Stomach smooth muscle (tissue), 2 donors: ENCODE data around the gene CCR8.
"Not testable (repeated sequence)": the region's sequence is repeated elsewhere in the genome, so short reads cannot be mapped to it uniquely, and the experiment has no call there.

Source experiments
- H3K27ac ChIP-seq: one replicate; pipeline ENCODE4 v1.7.0; 2013; ENCODE audit warnings: mild to moderate bottlenecking, low read length, inconsistent platforms
- H3K27me3 ChIP-seq, 2 donors: one replicate each; pipeline ENCODE4 v1.7.0; 2013; ENCODE audit warnings: low read length in 2 of 2; ENCODE audit not compliant: insufficient read depth in 2 of 2, control insufficient read depth in 1 of 2
- H3K36me3 ChIP-seq, 2 donors: one replicate each; pipeline ENCODE4 v1.7.0; 2013; ENCODE audit warnings: low read length in 2 of 2; ENCODE audit not compliant: control insufficient read depth in 2 of 2, insufficient read depth in 2 of 2
- H3K4me1 ChIP-seq: one replicate; pipeline ENCODE4 v1.7.0; 2013; ENCODE audit warnings: low read length; ENCODE audit not compliant: control insufficient read depth, insufficient read depth
- H3K4me3 ChIP-seq, 2 donors: one replicate each; pipeline ENCODE4 v1.7.0; 2013; ENCODE audit warnings: low read length in 2 of 2
- H3K9ac ChIP-seq, 2 donors: one replicate each; pipeline ENCODE4 v1.7.0; 2013; ENCODE audit warnings: low read length in 2 of 2, mild to moderate bottlenecking in 1 of 2
- H3K9me3 ChIP-seq, 2 donors: one replicate each; pipeline ENCODE4 v1.7.0; 2013; ENCODE audit warnings: low read length in 2 of 2; ENCODE audit not compliant: control insufficient read depth in 2 of 2
- donor health status: healthy.
- donor health status: Pancreatic carcinoma.

Gene CCR8

GRCh38 chr3:39349080-39349479 is 19.6 kb downstream of the CCR8 start:
- Histone ChIP-seq H3K4me3 (no peak overlapping the region), H3K36me3 (no peaks in the 10 kb centered on the region), H3K9ac (no peak overlapping the region), H3K27me3 (no peaks in the 10 kb centered on the region), H3K27ac (no peak overlapping the region), H3K9me3 (no peaks in the 10 kb centered on the region), H3K4me1 (no peaks in the 10 kb centered on the region)

- Histone ChIP-seq H3K27me3 (no peaks in the 10 kb centered on the region), H3K4me1 (no peaks in the 10 kb centered on the region), H3K9ac (no peak overlapping the region), H3K4me3 (no peak overlapping the region), H3K9me3 (no peaks in the 10 kb centered on the region), H3K27ac (no peak overlapping the region), H3K36me3 (no peaks in the 10 kb centered on the region)
Measured at GRCh38 chr3:39350714-39351113, 21.2 kb downstream of the CCR8 start.

- not testable (repeated sequence) for H3K27me3 ChIP-seq, H3K9ac ChIP-seq, H3K9me3 ChIP-seq, H3K4me1 ChIP-seq, H3K36me3 ChIP-seq, H3K27ac ChIP-seq, H3K4me3 ChIP-seq
Measured at GRCh38 chr3:39351134-39351533, 21.6 kb downstream of the CCR8 start.

GRCh38 chr3:39353168-39353927 is 23.8 kb downstream of the CCR8 start:
- H3K9ac ChIP-seq, H3K36me3 ChIP-seq, H3K27ac ChIP-seq, H3K4me1 ChIP-seq, H3K4me3 ChIP-seq, H3K27me3 ChIP-seq, H3K9me3 ChIP-seq: not testable (repeated sequence)

- H3K4me3 ChIP-seq: no peak overlapping the region
- H3K36me3 ChIP-seq: no peaks in the 10 kb centered on the region
- H3K9ac ChIP-seq: no peak overlapping the region
- no peak overlapping the region for H3K27ac ChIP-seq
- no peaks in the 10 kb centered on the region for H3K4me1 ChIP-seq
- H3K27me3 ChIP-seq: no peaks in the 10 kb centered on the region
- H3K9me3 ChIP-seq: no peaks in the 10 kb centered on the region
Measured at GRCh38 chr3:39358333-39358732, 28.8 kb downstream of the CCR8 start.

- Histone ChIP-seq H3K4me1 (no peaks in the 10 kb centered on the region), H3K27ac (no peak overlapping the region), H3K9ac (no peak overlapping the region), H3K4me3 (no peak overlapping the region), H3K27me3 (no peaks in the 10 kb centered on the region), H3K9me3 (no peaks in the 10 kb centered on the region), H3K36me3 (no peaks in the 10 kb centered on the region)
Measured at GRCh38 chr3:39361252-39361927, 31.9 kb downstream of the CCR8 start.

- Histone ChIP-seq H3K9me3 (no peaks in the 10 kb centered on the region), H3K27ac (no peak overlapping the region), H3K27me3 (no peaks in the 10 kb centered on the region), H3K4me3 (no peak overlapping the region), H3K36me3 (no peaks in the 10 kb centered on the region), H3K9ac (no peak overlapping the region), H3K4me1 (no peaks in the 10 kb centered on the region)
Measured at GRCh38 chr3:39362192-39362591, 32.7 kb downstream of the CCR8 start.

GRCh38 chr3:39362812-39363211 is 33.3 kb downstream of the CCR8 start:
- Histone ChIP-seq H3K27ac (no peak overlapping the region), H3K9me3 (no peaks in the 10 kb centered on the region), H3K4me3 (no peak overlapping the region), H3K9ac (no peak overlapping the region), H3K27me3 (no peaks in the 10 kb centered on the region), H3K36me3 (no peaks in the 10 kb centered on the region), H3K4me1 (no peaks in the 10 kb centered on the region)

GRCh38 chr3:39370450-39370849 is 40.9 kb downstream of the CCR8 start:
- not testable (repeated sequence) for H3K9me3 ChIP-seq, H3K36me3 ChIP-seq, H3K4me3 ChIP-seq, H3K27ac ChIP-seq, H3K9ac ChIP-seq, H3K27me3 ChIP-seq, H3K4me1 ChIP-seq

- Histone ChIP-seq H3K4me1 (no peaks in the 10 kb centered on the region), H3K27me3 (no peaks in the 10 kb centered on the region), H3K4me3 (no peak overlapping the region), H3K9ac (no peak overlapping the region), H3K9me3 (no peaks in the 10 kb centered on the region), H3K36me3 (no peaks in the 10 kb centered on the region), H3K27ac (no peak overlapping the region)
Measured at GRCh38 chr3:39372833-39373232, 43.3 kb downstream of the CCR8 start.

GRCh38 chr3:39376959-39377634 is 47.6 kb downstream of the CCR8 start:
- H3K4me3 ChIP-seq: no peak overlapping the region
- no peaks in the 10 kb centered on the region for H3K27me3 ChIP-seq
- peaks cover 2 to 3% of the 10 kb centered on the region in 2 donors for H3K36me3 ChIP-seq
- no peaks in the 10 kb centered on the region for H3K9me3 ChIP-seq
- no peaks in the 10 kb centered on the region for H3K4me1 ChIP-seq
- no peak overlapping the region for H3K27ac ChIP-seq
- no peak overlapping the region for H3K9ac ChIP-seq
